TTC549 (cell line): ENCODE measurements around the gene C19orf33.
A peak's percentile ranks its signal among the peaks of the same experiment; 100 is the strongest.
"Not testable (repeated sequence)": the region's sequence is repeated elsewhere in the genome, so short reads cannot be mapped to it uniquely, and the experiment has no call there.

Experiments
- FAIRE-seq: peaks from 2 replicates; lab custom pipeline; 2012; peaks lifted over from hg19 to GRCh38; lab: Jason Lieb, UNC

Gene C19orf33

GRCh38 chr19:38309615-38310278 is 5.7 kb downstream of the C19orf33 start:
- FAIRE-seq: no peak

- FAIRE-seq: no peak
These were observed 6.2 kb downstream of the C19orf33 start for GRCh38 chr19:38310279-38310670.

GRCh38 chr19:38310986-38311385 is 6.9 kb downstream of the C19orf33 start:
- no peak for FAIRE-seq

- no peak for FAIRE-seq
These were observed 11.8 kb downstream of the C19orf33 start, which contains the start of gene YIF1B for GRCh38 chr19:38315657-38316476. YIF1B (minus strand) TSS chr19:38315947; CDS start chr19:38315917, 30 bp downstream.

GRCh38 chr19:38316477-38317067 is 12.5 kb downstream of the C19orf33 start:
- FAIRE-seq: no peak

DNA sequence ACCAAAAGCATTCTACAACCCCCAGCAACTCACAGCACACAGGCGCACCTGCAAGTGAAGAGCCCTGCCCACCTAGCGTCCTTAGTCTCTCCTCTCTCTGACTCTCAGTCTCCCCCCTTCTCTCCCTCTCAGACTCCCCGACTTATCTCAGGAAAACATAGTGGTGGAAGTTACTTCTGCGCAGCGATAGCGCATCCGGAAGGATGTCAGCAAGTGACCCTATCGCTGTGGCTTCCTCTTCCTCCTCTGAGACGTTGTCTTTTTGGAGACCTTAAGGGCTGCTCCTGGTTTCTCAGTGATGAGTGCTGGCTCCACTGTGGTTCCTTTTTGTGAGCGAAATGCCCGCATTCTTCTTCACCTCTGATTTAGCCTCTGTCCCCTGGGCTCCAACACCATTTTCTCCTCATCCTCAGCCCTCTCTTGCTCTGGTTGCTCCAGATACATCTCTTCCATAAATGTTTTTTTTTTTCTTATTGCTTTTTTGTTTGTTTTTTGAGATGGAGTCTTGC is 13.1 kb downstream of the C19orf33 start:
- no peak for FAIRE-seq

DNA sequence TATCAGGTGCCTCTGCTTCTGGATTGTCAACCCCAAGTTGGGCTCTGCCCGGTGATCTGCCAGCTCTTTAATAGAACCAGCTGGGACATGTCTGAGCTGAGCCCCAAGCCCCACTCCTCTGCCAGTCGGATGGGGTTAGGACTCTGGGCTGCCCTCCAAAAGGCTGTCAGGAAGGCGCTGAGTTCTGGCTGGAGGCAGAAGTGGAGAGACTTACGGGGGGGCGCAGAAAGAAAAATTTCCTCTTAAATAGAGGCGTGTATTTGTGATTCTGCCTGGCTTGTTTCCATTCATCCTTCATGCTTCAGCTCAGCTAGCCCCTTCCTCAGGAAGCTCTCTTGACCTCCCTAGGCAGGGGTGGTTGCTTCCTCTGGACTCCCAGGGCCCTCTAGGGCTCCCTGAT is 14.6 kb downstream of the C19orf33 start:
- no peak for FAIRE-seq

DNA sequence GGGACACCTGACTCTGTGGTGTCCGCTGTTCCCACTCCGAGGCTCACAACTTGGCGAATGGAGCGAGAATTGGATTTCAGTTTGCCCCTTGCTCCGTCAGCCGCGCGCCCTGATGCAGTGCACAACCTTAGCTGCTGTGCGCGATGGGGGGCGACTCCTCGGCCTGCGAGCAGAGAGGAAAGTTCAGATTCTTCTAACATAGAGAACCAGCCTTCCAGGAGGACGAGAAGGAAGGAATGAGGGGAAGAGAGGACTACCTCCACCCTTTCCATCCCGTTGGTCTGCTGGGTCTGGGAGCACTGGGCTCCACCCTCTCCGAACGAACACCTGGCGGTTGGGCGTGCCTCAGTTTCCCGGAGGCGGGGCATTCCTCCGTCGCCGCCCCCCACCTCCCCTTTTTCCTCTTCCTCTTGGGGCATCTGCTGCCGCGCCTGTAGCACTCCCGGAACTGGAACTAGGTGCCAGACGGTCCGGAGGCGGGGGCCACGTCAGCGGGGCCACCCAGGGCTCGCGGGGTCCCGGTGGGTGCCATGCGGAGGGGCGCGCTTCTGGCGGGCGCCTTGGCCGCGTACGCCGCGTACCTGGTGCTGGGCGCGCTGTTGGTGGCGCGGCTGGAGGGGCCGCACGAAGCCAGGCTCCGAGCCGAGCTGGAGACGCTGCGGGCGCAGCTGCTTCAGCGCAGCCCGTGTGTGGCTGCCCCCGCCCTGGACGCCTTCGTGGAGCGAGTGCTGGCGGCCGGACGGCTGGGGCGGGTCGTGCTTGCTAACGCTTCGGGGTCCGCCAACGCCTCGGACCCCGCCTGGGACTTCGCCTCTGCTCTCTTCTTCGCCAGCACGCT is 15.6 kb downstream of the C19orf33 start, which contains the start of gene KCNK6:
Gene KCNK6 (plus strand): TSS at position 425 of the 838 bp plus-strand sequence. CDS start 106 bp downstream, at position 531.
- FAIRE-seq: no peak

DNA sequence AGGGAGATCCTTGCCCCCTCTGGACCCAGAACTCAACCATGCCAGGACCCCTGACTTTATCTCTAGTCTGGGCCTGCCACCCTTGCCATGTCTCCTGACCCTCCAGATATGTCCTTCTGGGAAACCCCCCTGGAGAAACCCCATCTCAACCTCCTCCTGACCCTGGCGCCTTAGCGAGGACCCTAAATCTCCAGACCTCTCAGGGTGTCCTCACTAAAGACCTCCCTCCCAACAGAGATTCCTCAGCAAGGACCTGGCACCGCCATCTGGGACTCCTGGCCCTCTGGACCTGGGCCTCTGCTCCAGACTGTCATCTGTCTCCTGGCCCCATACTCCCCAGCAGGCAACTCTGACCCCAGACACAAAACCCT is 16.9 kb downstream of the C19orf33 start:
- FAIRE-seq: no peak

GRCh38 chr19:38321646-38322196 is 17.7 kb downstream of the C19orf33 start:
- FAIRE-seq: no peak

DNA sequence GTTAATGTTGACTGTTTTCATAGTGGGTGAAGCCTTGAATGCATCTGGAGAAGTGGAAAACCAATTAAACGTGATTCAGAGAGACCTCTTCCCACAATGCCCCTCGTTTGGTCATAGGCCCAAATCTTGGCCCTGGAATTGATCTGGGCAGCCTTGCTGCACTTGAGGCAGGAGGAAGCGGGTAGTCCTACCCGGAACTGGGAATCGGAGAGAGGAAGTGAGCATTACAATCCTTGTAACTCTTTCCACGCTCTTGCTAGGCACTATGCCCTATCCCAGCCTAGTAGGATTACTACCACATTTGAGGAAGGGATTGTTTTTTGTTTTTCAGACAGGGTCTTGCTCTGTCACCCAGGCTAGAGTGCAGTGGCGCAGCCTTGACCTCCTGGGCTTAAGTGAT is 19.2 kb downstream of the C19orf33 start:
- FAIRE-seq: no peak

DNA sequence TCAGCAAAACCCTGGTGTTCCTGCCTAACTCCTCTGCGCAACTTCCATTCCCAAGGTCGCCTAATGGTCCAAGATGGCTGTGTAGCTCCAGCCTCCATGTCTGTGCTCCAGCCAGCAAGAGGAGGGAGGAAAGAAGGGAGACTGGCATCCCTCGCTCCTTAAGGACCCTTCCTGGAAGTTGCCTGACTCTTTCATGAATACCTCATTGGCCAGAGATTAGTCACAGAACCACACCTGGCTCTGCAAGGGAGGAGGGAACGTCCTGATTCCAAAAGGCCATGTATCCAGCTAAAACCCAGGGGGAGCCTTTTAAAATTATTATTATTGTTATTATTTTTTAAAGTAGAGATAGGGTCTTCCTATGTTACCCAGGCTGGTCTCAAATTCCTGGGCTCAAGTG is 20.4 kb downstream of the C19orf33 start:
- no peak for FAIRE-seq

DNA sequence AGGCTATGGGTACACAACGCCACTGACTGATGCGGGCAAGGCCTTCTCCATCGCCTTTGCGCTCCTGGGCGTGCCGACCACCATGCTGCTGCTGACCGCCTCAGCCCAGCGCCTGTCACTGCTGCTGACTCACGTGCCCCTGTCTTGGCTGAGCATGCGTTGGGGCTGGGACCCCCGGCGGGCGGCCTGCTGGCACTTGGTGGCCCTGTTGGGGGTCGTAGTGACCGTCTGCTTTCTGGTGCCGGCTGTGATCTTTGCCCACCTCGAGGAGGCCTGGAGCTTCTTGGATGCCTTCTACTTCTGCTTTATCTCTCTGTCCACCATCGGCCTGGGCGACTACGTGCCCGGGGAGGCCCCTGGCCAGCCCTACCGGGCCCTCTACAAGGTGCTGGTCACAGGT is 22.5 kb downstream of the C19orf33 start:
- no peak for FAIRE-seq

DNA sequence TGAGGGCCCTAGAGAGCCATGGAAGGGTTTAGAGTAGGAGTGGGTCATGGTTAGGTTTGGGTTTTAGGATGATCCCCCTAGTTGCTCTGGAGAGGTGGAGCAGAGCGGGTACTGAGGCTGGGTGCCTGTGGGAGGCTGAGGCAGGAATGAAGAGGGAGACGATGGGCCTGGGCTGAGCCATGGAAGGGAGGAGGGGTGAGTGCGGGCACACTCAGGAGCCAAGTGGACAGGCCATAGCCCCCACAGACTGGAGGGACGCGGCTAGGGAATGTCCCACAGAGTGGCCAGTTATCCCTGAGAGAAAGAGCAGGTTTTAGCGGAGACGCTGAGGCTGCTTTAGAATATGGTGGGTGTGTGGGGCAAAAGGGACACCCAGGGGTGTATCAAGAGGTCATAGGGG is 25.6 kb downstream of the C19orf33 start:
- FAIRE-seq: no peak

DNA sequence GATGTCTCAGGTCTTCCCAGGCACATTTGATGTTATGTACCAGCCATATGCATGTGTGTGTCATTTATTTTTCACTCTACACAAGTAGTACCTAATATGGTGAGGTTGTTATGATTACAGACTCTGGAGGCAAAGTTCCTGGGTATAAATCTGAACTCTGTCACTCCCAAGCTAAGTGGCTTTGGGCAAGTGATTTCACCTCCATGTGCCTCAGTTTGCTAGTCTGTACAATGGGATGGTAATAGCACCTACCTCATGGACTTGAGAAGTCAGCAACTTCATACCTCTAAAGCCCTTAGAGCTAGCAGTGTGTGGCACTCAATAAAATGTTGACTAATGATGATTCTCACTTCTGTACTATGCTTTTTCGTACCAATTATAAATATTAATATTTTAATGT is 27.7 kb downstream of the C19orf33 start:
- no peak for FAIRE-seq

GRCh38 chr19:38333245-38333644 is 29.2 kb downstream of the C19orf33 start:
- no peak for FAIRE-seq

DNA sequence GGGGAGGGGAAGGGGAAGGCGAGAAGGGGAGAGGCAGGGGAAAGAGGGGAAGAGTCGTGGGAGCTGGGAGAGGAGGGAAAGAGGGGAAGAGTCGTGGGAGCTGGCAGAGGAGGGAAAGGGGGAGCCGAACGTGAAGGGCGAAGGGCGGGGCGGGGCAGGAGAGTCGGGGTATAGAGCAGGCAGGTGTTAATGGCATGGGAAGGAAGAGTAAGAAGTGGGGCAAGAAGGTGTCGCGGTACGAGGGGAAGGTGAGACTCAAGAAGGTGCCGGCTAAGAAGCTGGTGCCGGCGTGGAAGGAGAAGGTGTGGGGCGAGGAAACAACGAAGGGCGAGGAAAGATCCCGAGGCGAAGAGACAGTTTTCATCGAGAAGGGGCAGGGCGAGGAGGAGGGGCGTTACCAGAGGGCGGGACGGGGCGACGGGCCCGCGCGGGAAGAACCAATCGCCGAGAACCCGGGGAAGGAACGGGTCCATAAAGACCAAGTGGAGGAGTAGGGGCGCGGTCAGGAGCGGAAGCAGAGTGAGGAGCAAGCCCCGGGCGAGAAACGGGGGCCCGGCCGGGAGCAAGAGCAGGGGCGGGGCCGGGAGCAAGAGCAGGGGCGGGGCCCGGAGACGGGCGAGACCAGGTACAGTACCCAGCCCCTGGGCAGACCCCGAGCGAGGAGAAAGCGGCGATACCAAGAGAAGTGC is 32.0 kb downstream of the C19orf33 start:
- peak; percentile 90 for FAIRE-seq

DNA sequence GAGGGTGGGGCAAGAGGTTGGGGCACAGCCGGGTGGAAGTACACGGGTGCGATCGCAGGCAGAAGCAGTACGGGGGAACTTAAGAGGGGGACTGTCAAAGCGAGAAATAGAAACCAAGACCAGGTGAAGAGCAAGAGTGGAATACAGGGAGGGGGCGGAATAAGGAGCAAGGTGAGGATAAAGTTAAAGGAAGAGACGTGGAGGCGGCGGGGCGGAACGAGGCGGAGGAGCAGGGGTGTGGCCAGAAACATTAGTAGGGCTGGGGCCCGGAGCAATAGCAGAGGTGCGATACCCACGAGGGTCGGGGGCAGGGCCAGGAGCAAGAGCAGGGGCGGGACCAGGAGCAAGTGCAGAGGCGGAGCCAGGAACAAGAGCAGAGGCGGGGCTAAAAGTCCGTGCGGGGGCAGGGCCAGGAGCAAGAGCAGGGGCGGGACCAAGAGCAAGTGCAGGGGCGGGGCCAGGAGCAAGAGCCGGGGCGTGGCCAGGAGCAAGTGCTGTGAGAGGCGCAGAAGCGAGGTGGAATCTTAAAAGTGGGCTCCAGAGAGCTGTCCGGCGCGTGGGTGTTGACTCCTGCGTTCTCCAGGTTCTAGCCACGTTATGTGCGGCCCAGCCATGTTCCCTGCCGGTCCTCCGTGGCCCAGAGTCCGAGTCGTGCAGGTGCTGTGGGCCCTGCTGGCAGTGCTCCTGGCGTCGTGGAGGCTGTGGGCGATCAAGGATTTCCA is 32.7 kb downstream of the C19orf33 start:
- FAIRE-seq: peak; percentile 88

DNA sequence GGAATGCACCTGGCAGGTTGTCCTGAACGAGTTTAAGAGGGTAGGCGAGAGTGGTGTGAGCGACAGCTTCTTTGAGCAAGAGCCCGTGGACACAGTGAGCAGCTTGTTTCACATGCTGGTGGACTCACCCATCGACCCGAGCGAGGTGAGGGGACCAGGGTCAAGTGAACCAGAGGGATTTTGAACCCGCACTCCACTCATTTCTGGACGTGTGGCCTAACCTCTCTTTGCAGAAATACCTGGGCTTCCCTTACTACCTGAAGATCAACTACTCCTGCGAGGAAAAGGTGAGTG is 33.3 kb downstream of the C19orf33 start:
- no peak for FAIRE-seq

- not testable (repeated sequence) for FAIRE-seq
These were observed 35.0 kb downstream of the C19orf33 start for GRCh38 chr19:38339011-38339410.

GRCh38 chr19:38340927-38341326 is 36.9 kb downstream of the C19orf33 start:
- FAIRE-seq: no peak
